Natural killer cell treated with Interleukin-12 subunit alpha and Interleukin-12 subunit beta and Interleukin-15 and Interleukin-18, amount 100 ng/mL, for 72 hours (primary cell): ENCODE data around the gene NLGN3. TPM values are rescaled to one million over a fixed set of nuclear protein-coding genes. Genes with fewer than 3 reads are reported as not detected.

ENCODE experiments used
- ATAC-seq, 2 donors: fragments of 150-1000 bp; cut with Tn5 transposase in 1 of 2; sonication (Bioruptor Pico), chemical (Tn5 transposase) in 1 of 2; 2 replicates each; pipeline ENCODE4 v1.10.0; 2021
- DNase-seq: peaks from one replicate; pipeline ENCODE4 v3.0.0; 2022; ENCODE audit warnings: low spot score
- H3K27ac Mint-ChIP-seq, 2 donors: 1 replicate in 1 of 2; 2 replicates in 1 of 2; pipeline ENCODE4 v1.8.0; 2022; ENCODE audit warnings: mixed read lengths in 2 of 2, mild to moderate bottlenecking in 1 of 2, moderate library complexity in 1 of 2
- H3K27me3 Mint-ChIP-seq, 2 donors: 1 replicate in 1 of 2; 2 replicates in 1 of 2; pipeline ENCODE4 v1.8.0; 2022; ENCODE audit warnings: mixed read lengths in 2 of 2
- H3K36me3 Mint-ChIP-seq: one replicate; pipeline ENCODE4 v1.8.0; 2022; ENCODE audit warnings: mixed read lengths
- H3K4me1 Mint-ChIP-seq, 2 donors: 1 replicate in 1 of 2; 2 replicates in 1 of 2; pipeline ENCODE4 v1.8.0; 2022; ENCODE audit warnings: low read depth in 2 of 2, mixed read lengths in 2 of 2, mild to moderate bottlenecking in 1 of 2
- H3K4me3 Mint-ChIP-seq: one replicate; pipeline ENCODE4 v1.8.0; 2022; ENCODE audit warnings: mixed read lengths
- H3K9me3 Mint-ChIP-seq: 2 replicates; pipeline ENCODE4 v1.8.0; 2022; ENCODE audit warnings: mixed read lengths
- total RNA-seq, 2 donors: library from RNA; stranded (reverse); gene quantifications; one replicate each; pipeline ENCODE4 v1.2.3, GENCODE V29; 2022

The NLGN3 gene
- total RNA-seq, 2 donors from 2014 or later, result 0.78 to 1.6 TPM

DNA sequence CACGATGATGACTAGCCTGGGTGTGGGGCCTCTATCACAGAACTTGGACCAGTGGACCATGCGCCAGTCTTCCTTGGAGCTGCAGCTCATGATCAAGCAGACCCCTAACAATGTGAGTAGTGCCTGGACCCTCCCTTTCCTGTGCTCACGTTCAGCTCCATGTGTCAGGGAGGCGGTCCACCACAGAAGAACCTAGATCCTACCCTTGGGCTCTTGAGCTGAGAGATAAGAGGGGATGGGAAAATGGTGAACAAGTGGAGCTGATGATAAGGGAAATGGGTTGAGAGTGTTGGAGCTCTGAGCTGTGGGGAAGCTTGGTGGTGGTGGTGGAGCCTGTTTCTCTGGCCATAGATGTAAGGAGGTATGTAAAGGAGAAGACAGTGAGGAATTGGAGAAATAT lies 13.1 kb upstream of the NLGN3 start:
- Mint-ChIP-seq H3K4me3 (no peak overlapping the region), H3K36me3 (peaks cover 34% of the 10 kb centered on the region), H3K4me1 (peaks cover 13 to 14% of the 10 kb centered on the region in 2 donors), H3K27ac (no peak overlapping the region), H3K27me3 (peaks cover 0 to 6% of the 10 kb centered on the region in 2 donors), H3K9me3 (no peaks in the 10 kb centered on the region)
- no peak for DNase-seq
- no peak for ATAC-seq

DNA sequence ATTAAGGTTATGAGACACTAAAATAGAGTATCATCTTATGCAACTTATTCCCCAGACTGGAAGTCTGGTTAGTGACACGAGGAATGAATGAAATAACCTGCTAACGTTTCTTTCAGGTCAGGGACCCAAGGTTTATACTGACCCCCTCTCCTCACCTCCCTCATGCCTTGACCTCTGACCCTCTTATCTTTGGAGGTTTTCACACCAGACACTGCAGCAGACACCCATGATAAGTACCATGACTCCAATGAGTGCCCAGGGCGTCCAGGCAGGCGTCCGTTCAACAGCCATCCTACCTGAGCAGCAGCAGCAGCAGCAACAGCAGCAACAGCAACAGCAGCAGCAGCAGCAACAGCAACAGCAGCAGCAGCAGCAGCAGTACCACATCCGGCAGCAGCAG lies 4.2 kb upstream of the NLGN3 start:
- no peak for DNase-seq
- H3K27me3 Mint-ChIP-seq, result peaks cover 0 to 8% of the 10 kb centered on the region in 2 donors
- ATAC-seq, result no peak
- H3K4me1 Mint-ChIP-seq, result peaks cover 8% of the 10 kb centered on the region in 2 donors
- peaks cover 16% of the 10 kb centered on the region for H3K36me3 Mint-ChIP-seq
- no peak overlapping the region for H3K4me3 Mint-ChIP-seq
- H3K9me3 Mint-ChIP-seq, result no peaks in the 10 kb centered on the region
- H3K27ac Mint-ChIP-seq, result no peak overlapping the region

DNA sequence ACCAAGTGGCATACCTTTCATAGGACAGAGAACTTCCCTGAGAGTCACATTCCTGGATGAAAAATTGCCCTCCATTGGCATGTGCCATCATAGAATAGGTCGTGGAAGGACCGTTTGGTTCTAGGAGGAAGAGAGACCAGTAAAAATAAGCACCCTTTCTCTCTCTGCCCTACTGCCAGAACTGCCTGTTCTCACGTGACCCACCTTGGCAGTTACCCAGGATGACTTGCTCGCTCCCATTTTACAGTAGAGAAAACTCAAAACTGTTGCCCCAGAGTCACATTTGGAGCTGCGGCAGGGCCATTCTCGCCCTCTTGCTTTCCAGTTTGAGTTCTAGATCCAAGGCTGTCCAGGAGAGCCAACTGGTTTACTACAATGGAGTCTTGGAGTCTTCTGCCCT lies 1.1 kb upstream of the NLGN3 start:
- Mint-ChIP-seq H3K27me3 (peaks cover 0 to 6% of the 10 kb centered on the region in 2 donors), H3K27ac (no peak overlapping the region), H3K4me1 (peaks cover 10 to 16% of the 10 kb centered on the region in 2 donors), H3K9me3 (no peaks in the 10 kb centered on the region), H3K4me3 (no peak overlapping the region), H3K36me3 (peaks cover 9% of the 10 kb centered on the region)
- DNase-seq (no peak), ATAC-seq (no peak)

DNA sequence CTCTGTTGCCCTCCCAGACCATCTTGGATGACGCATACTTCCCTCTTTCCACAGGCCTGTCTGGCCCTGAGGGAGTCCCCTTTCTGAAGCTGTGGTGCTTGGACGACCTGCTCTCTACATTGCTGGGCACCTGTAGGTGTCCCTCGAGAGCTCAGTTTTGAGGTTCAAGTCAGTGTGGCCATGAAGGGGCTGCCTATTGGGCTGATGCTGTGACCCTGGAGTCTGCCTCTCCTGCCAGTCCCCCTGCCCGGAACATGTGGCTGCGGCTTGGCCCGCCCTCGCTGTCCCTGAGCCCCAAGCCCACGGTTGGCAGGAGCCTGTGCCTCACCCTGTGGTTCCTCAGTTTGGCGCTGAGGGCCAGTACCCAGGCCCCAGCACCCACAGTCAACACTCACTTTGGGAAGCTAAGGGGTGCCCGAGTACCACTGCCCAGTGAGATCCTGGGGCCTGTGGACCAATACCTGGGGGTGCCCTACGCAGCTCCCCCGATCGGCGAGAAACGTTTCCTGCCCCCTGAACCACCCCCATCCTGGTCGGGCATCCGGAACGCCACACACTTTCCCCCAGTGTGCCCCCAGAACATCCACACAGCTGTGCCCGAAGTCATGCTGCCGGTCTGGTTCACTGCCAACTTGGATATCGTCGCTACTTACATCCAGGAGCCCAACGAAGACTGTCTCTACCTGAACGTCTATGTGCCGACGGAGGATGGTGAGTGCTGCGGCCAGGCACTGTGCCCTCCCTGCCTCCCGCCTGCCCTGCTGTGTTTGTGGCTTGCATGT lies 3.0 kb downstream of the NLGN3 start:
- no peaks in the 10 kb centered on the region for H3K36me3 Mint-ChIP-seq

DNA sequence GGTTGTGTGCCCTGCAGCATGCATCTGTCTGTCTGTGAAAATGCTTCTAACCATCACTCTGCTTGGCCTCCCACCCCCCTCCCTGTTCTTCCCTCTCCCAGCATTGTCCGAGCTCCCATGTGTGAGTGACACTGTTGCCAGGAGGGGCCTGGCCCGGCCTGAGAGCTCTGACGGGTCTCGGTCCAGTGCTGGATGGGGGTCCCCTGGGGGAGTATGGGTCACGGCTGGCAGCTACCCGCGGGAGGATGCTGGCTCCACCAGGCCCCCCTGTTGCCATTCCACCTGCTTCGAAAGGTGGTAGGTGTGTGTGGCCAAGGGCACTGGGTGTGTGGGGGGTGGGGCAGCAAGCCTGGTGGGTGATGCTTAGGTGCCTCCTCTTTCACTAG lies 3.6 kb downstream of the NLGN3 start:
- no peak for ATAC-seq
- H3K36me3 Mint-ChIP-seq, result no peaks in the 10 kb centered on the region
- no peak overlapping the region for H3K27ac Mint-ChIP-seq
- H3K9me3 Mint-ChIP-seq, result no peaks in the 10 kb centered on the region
- peaks cover 0 to 4% of the 10 kb centered on the region in 2 donors for H3K27me3 Mint-ChIP-seq
- no peak for DNase-seq
- peaks cover 10 to 16% of the 10 kb centered on the region in 2 donors for H3K4me1 Mint-ChIP-seq
- H3K4me3 Mint-ChIP-seq, result no peak overlapping the region

More for the DNA sequence above, 3.0 kb downstream of the NLGN3 start:
- ATAC-seq, result no peak
- no peaks in the 10 kb centered on the region for H3K9me3 Mint-ChIP-seq
- H3K27ac Mint-ChIP-seq, result no peak overlapping the region
- DNase-seq, result no peak
- H3K4me1 Mint-ChIP-seq, result peaks cover 10 to 16% of the 10 kb centered on the region in 2 donors
- H3K27me3 Mint-ChIP-seq, result peaks cover 0 to 3% of the 10 kb centered on the region in 2 donors
- no peak overlapping the region for H3K4me3 Mint-ChIP-seq

DNA sequence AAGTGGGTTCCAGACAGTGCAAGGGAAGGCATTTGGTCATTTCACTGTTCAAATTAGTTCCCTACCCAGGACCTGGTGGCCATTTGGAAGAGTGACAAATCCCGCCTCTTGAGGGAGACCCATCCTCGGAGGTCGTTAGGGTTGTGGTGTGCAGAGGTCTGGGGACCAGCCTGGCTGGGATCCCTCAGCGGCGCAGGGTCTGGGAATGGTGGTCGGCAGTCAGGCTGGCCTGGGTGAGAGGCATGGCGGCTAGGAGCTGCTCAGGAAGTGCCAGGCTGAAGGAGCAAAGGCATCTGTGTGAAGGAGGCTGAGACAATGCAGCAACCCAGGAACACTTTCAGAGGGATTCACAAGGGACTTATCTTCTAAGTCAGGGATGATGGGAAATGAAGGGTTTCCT lies 6.7 kb downstream of the NLGN3 start:
- ATAC-seq, result no peak
- H3K4me3 Mint-ChIP-seq, result no peak overlapping the region

DNA sequence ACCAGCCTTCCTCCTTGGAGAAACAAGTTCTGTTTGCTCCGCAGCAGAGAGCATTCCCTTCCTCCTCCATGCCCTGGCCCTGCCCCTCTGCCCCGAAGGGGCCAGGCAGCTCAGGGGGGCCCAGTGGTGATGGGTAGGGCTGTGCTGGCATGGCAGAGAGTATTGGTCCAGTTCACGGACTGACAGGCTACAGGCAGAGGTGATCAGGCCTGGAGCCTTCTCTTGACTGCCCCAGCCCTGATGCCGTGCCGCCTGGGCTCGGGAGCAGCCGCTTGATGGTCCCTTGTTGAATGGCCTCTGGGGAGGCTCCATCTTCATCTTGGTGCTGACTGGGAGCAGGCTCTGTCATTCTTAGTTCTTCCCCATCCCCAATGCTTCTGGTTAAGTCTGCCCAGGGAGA lies 9.6 kb downstream of the NLGN3 start:
- Mint-ChIP-seq H3K27ac (no peak overlapping the region), H3K27me3 (peaks cover 0 to 6% of the 10 kb centered on the region in 2 donors), H3K4me3 (no peak overlapping the region), H3K4me1 (peaks cover 0 to 4% of the 10 kb centered on the region in 2 donors), H3K36me3 (no peaks in the 10 kb centered on the region), H3K9me3 (no peaks in the 10 kb centered on the region)
- no peak for DNase-seq
- peak in 1 of 2 donors; percentile 26 for ATAC-seq

More for the DNA sequence above, 6.7 kb downstream of the NLGN3 start:
- H3K36me3 Mint-ChIP-seq, result no peaks in the 10 kb centered on the region
- H3K27me3 Mint-ChIP-seq, result peaks cover 0 to 6% of the 10 kb centered on the region in 2 donors
- H3K27ac Mint-ChIP-seq, result no peak overlapping the region
- no peak for DNase-seq
- peaks cover 3 to 7% of the 10 kb centered on the region in 2 donors for H3K4me1 Mint-ChIP-seq
- H3K9me3 Mint-ChIP-seq, result no peaks in the 10 kb centered on the region

DNA sequence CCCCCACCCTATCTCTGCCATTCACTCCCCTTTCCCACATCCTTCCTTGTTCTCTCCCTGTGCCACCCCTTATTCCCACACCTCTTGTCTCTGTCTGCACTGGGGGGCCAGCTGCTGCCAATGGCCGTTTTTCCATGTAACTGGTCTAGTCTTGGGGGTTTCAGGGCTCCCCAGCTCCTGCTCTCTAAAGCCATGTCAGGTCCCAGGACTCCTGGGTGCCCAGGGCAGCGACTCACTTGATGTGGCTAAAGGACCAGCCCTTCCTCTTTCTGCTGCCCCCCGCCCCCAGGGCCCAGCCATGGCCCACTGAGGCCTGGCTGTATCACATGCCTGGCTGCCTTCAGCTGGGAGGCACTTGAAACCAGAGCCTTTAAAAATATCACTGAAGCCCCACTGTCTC lies 10.0 kb downstream of the NLGN3 start:
- no peaks in the 10 kb centered on the region for H3K9me3 Mint-ChIP-seq
- H3K4me1 Mint-ChIP-seq, result peaks cover 0 to 4% of the 10 kb centered on the region in 2 donors
- H3K4me3 Mint-ChIP-seq, result no peak overlapping the region
- no peak for ATAC-seq
- H3K36me3 Mint-ChIP-seq, result no peaks in the 10 kb centered on the region
- H3K27me3 Mint-ChIP-seq, result peaks cover 0 to 6% of the 10 kb centered on the region in 2 donors
- H3K27ac Mint-ChIP-seq, result no peak overlapping the region
- DNase-seq, result no peak

DNA sequence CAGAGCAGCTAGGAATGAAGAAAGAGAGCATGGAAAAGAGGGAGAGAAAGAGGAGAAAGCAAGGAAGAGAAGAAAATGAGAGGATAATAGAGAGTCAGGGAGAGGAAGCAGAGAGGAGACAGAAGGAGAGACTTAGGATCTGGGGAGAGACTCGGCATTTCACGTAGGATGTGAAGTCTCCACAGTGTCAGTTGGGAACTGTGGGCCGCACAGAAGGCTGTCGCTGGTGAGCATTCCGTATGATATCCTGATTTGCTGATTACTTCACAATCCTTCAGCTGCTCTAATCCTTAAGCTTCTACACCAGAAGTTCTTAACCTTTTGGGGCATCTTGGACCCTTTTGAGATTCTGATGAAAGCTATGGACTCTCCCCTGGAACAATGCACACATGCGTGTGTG lies 14.0 kb downstream of the NLGN3 start:
- DNase-seq, result no peak
- Mint-ChIP-seq H3K36me3 (no peaks in the 10 kb centered on the region), H3K4me3 (no peak overlapping the region), H3K4me1 (peaks cover 0 to under 1% of the 10 kb centered on the region in 2 donors), H3K27me3 (peaks cover 0 to 5% of the 10 kb centered on the region in 2 donors), H3K27ac (no peak overlapping the region), H3K9me3 (no peaks in the 10 kb centered on the region)
- ATAC-seq, result no peak

DNA sequence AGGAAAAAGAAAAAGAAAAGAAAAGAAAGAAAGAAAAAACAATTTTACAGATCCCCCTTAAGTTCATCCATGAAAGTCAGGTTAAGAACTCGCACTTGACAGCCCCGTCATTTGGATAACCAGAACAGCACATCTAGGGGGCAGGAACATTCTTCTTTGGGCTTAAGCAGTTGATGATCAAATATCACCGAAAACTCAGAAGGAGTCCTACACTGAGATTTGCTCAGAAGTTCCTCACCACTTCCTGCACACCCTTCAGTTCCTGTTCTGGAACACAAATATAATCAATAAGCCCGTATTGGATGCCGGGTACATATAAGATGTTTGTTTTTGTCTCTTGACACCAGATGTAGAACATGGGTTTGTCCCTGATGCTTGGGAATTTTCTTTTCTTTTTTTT lies 14.7 kb downstream of the NLGN3 start:
- ATAC-seq (no peak), DNase-seq (no peak)
- Mint-ChIP-seq H3K27ac (no peak overlapping the region), H3K27me3 (peaks cover 0 to 5% of the 10 kb centered on the region in 2 donors), H3K36me3 (no peaks in the 10 kb centered on the region), H3K9me3 (no peaks in the 10 kb centered on the region), H3K4me1 (no peaks in the 10 kb centered on the region), H3K4me3 (no peak overlapping the region)

DNA sequence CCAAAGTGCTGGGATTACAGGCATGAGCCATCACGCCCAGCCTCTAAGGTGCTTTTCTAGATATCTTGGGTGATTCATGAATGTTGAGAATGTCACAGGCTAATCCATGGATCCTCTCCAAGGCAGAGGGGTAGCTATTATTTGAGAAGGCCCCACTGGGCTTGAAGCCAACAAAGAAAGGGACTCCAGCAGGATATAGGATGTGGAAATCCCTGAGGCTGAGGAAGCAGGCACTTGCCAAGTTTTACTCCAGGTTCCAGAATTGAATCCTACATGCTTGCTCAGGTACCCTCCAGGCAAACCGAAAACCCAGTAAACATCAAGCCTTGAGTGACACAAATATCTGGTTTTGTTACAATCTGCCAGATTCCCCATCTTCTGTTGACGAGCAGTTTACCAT lies 15.8 kb downstream of the NLGN3 start:
- ATAC-seq, result no peak
- DNase-seq, result no peak
- Mint-ChIP-seq H3K9me3 (no peaks in the 10 kb centered on the region), H3K27me3 (peaks cover 0 to 5% of the 10 kb centered on the region in 2 donors), H3K36me3 (no peaks in the 10 kb centered on the region), H3K4me3 (no peak overlapping the region), H3K27ac (no peak overlapping the region), H3K4me1 (no peaks in the 10 kb centered on the region)

DNA sequence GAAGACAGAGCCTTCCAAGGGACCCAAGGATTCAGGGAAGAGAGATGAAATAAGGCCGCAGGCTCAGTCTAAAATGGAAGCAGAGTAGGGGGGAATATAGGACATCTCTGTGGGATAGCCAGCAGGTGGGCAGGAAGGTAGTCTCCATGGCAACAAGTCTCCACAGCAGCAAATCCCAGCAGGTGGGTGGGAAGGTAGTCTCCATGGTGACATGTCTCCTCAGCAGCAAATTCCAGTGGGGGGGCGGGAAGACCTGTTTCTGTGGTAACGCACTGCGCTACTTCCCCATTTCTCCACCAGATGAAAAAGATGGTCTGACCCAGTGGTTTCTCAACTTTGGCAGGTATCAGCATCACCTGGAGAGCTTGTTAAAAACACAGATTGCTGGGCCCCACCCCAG lies 18.3 kb downstream of the NLGN3 start:
- no peak for DNase-seq
- no peak overlapping the region for H3K27ac Mint-ChIP-seq
- H3K9me3 Mint-ChIP-seq, result no peaks in the 10 kb centered on the region
- peaks cover 0 to 3% of the 10 kb centered on the region in 2 donors for H3K27me3 Mint-ChIP-seq
- H3K36me3 Mint-ChIP-seq, result no peaks in the 10 kb centered on the region
- no peak overlapping the region for H3K4me3 Mint-ChIP-seq
- H3K4me1 Mint-ChIP-seq, result no peaks in the 10 kb centered on the region
- ATAC-seq, result no peak

DNA sequence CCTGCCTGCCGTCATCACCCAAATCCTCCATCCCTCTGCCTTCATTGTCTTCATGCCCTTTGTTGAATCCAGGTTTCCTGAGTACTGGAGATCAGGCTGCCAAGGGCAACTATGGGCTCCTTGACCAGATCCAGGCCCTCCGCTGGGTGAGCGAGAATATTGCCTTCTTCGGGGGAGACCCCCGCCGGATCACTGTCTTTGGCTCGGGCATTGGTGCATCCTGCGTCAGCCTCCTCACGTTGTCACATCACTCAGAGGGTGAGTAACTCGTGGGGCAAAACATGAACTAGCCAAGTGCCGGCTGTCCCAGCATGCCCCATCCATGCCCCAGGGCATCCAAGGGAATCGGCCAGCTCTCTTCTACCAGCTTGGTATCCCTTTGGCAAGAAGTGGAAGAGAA lies 19.4 kb downstream of the NLGN3 start:
- Mint-ChIP-seq H3K9me3 (no peaks in the 10 kb centered on the region), H3K27ac (no peak overlapping the region), H3K4me1 (no peaks in the 10 kb centered on the region), H3K4me3 (no peak overlapping the region), H3K36me3 (no peaks in the 10 kb centered on the region), H3K27me3 (peaks cover 0 to 3% of the 10 kb centered on the region in 2 donors)
- DNase-seq (no peak), ATAC-seq (no peak)

DNA sequence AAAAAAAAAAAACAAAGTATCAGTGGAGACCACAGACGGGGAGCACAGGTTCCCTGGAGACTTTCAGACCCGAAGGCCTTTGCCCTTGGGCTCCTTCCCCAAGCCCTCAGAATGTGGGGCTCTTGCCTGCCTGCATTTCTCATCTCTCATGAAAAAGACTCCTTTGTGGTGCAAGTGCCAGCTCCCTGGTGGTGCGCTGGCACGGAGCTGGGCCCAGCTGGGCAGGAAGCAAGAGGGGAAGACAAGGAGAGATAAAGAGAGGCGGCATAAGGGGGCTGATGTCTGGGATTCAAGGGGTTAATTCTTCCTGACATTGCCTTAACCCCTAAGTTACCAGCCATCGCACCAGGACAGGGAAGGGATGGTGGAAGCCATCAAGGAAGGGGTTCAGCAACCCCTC lies 21.8 kb downstream of the NLGN3 start:
- Mint-ChIP-seq H3K4me3 (no peak overlapping the region), H3K27me3 (peaks cover 0 to 4% of the 10 kb centered on the region in 2 donors), H3K36me3 (no peaks in the 10 kb centered on the region), H3K9me3 (no peaks in the 10 kb centered on the region), H3K27ac (no peak overlapping the region), H3K4me1 (peaks cover 0 to 1% of the 10 kb centered on the region in 2 donors)
- DNase-seq, result no peak
- ATAC-seq, result no peak
